Brain microvascular endothelial cell (primary cell): ENCODE data around the gene TIGD2.

ENCODE experiments used
- DNase-seq: peaks from one replicate; pipeline ENCODE4 v3.0.0-alpha.2; 2020
- H3K27ac ChIP-seq: fragments of 250-450 bp; sonication (Bioruptor Pico); 2 replicates; pipeline ENCODE4 v1.5.1; 2020; ENCODE audit warnings: mild to moderate bottlenecking, moderate library complexity
- H3K27me3 ChIP-seq: fragments of 250-450 bp; sonication (Bioruptor Pico); replicated peaks from 2 replicates; pipeline ENCODE4 v1.5.1; 2020; ENCODE audit warnings: mild to moderate bottlenecking
- H3K36me3 ChIP-seq: fragments of 250-450 bp; sonication (Bioruptor Pico); replicated peaks from 2 replicates; pipeline ENCODE4 v1.5.1; 2020; ENCODE audit warnings: mild to moderate bottlenecking
- H3K4me3 ChIP-seq: 2 replicates; pipeline ENCODE4 v1.5.1; 2011; ENCODE audit warnings: low read depth, mild to moderate bottlenecking, control low read depth, low read length, moderate library complexity
- CTCF ChIP-seq: IDR thresholded peaks from 2 replicates; pipeline ENCODE4 v1.5.1; 2011; ENCODE audit warnings: low read depth, mild to moderate bottlenecking, moderate library complexity, low read length, control low read depth, inconsistent platforms; ENCODE audit errors: missing control alignments
- in situ Hi-C: cut with HindIII; loops from 2 replicates; pipeline ENCODE4 v1.10.0; 2017; ENCODE audit warnings: low sequenced_read_pairs, low pct_ligation_motif_present

Gene TIGD2

GRCh38 chr4:89100853-89101252, 10.5 kb upstream of the TIGD2 start:
- H3K27me3 ChIP-seq, result no peaks in the 10 kb centered on the region
- no peaks in the 10 kb centered on the region for H3K36me3 ChIP-seq
- H3K27ac ChIP-seq, result no peak overlapping the region
- in situ Hi-C loops, result no loop called here
- no peak for TF ChIP-seq CTCF
- no peak overlapping the region for H3K4me3 ChIP-seq
- no peak for DNase-seq

- Histone ChIP-seq H3K27ac (no peak overlapping the region), H3K27me3 (no peaks in the 10 kb centered on the region), H3K36me3 (no peaks in the 10 kb centered on the region), H3K4me3 (no peak overlapping the region)
- in situ Hi-C loops, result no loop called here
- TF ChIP-seq CTCF, result no peak
- no peak for DNase-seq
These were observed 9.8 kb upstream of the TIGD2 start for GRCh38 chr4:89101256-89102161.

GRCh38 chr4:89105726-89106125, 5.6 kb upstream of the TIGD2 start:
- Histone ChIP-seq H3K4me3 (no peak overlapping the region), H3K27ac (no peak overlapping the region), H3K36me3 (no peaks in the 10 kb centered on the region), H3K27me3 (peaks cover 14% of the 10 kb centered on the region)
- in situ Hi-C loops, result no loop called here
- DNase-seq, result no peak
- no peak for TF ChIP-seq CTCF

- no peak overlapping the region for H3K27ac ChIP-seq
- TF ChIP-seq CTCF, result no peak
- H3K36me3 ChIP-seq, result no peaks in the 10 kb centered on the region
- peaks cover 14% of the 10 kb centered on the region for H3K27me3 ChIP-seq
- no peak for DNase-seq
- H3K4me3 ChIP-seq, result no peak overlapping the region
- in situ Hi-C loops, result no loop called here
These were observed 3.2 kb upstream of the TIGD2 start for GRCh38 chr4:89108091-89108490.

- Histone ChIP-seq H3K36me3 (no peaks in the 10 kb centered on the region), H3K4me3 (peak overlapping the region; percentile 75), H3K27ac (no peak overlapping the region), H3K27me3 (peaks cover 14% of the 10 kb centered on the region)
- DNase-seq, result no peak
- no peak for TF ChIP-seq CTCF
- in situ Hi-C loops, result no loop called here
These were observed 1.3 kb upstream of the TIGD2 start for GRCh38 chr4:89109841-89110540.
